ENCODE measurements around the gene KATNIP.

Gene KATNIP

DNA sequence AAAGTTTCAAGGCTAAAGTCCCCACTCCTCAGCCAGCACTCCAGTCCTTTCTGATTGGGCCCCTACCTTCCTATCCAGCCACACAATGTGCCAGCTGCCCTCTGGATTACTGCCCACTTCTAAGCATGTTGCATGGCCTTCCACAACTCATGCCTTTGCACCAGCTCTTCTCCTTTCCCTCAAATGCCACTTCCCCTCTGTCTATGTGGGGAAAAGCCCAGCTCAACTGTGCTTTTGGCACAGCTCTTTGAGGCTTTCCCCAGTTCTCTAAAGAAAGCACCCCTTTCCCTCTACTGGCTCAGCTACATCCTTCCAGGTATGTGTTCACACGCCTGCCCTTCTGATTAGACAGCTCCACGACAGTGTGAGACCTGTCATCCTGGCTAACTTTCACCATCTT, 18.8 kb upstream of the KATNIP start:
- no peak overlapping the region for H3K27ac ChIP-seq (ENCODE audit: extremely low read depth, low read depth, low read length)
- H3K4me3 ChIP-seq (ENCODE audit: low read depth, low read length) = no peak overlapping the region
- peak; percentile 23; the same call in 1 of the 2 replicates for TF ChIP-seq PRDM1 (tag by site-specific recombination; IDR thresholded peaks at IDR 0.05)
- no peak for TF ChIP-seq HOXC10 (CRISPR knock-in tag; IDR thresholded peaks at IDR 0.05)
- no peaks in the 10 kb centered on the region for H3K9me3 ChIP-seq (ENCODE audit: control insufficient read depth, insufficient read depth, low read depth, low read length)
- ChIA-PET POLR2A (interaction anchor here (1.0 kb wide), 1 partner anchor 19 kb away, joined by 3 read pairs; the partner anchor contains the start of genes GTF3C1 and KATNIP), CTCF (interaction anchor here (2.8 kb wide), 1 partner anchor 15 kb away, joined by 12 read pairs; no protein-coding TSS in a partner anchor)
- H3K4me1 ChIP-seq (ENCODE audit: control insufficient read depth, insufficient read depth, low read length) = no peaks in the 10 kb centered on the region
- H3K36me3 ChIP-seq (ENCODE audit: control insufficient read depth in 2 of 2, insufficient read depth in 1 of 2, low read length in 2 of 2) = peaks cover 38 to 98% of the 10 kb centered on the region in 2 experiments; a peak in 2 of 3 replicates

DNA sequence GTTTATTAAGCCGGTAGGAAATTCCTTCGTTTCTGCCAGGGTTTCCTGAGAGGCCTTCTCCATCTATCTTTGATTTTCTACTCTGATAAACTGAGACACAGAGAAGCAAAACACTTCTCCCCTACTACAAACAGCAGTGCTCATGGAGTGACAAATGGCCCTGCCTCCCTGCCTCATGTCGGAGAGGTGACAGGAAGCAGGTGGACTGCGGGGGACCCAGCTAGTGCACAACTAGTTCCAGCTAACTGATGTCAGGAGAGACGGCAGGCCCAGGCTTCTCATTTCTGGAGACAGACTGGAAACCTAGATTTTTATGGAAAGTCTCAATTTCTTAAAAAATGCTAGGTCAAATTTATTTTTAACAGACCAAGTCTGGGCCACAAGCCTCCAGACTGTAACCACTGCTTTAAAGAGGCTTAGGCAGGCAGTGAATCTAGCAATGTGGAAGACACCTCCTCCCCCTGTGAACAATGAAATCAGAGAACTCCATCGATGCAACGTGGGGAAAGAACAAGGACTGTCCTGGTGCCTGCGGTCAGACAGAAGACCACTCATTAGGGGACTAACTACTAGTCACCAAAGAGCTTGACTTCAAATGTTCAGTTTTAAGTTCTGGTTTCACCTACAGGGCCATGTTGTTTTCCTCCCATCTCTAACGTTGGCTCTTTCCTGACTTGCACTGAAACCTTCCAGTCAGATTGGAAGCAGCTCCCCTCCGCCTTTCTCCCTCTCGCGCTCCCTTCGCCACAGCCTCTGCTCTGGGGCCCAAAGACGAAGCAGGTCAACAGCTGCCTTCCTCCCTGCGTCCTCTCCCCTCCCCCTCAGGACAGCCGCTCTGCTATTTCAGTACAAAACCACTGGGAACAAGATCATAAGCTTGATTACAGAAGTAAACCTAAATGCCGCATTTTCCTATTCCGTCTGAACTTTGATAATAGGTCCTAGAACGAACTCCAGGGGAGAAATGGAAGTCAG, 17.8 kb upstream of the KATNIP start:
- H3K4me3 ChIP-seq (ENCODE audit: low read depth, low read length) = no peak overlapping the region
- H3K27ac ChIP-seq (ENCODE audit: extremely low read depth, low read depth, low read length) = no peak overlapping the region
- no peaks in the 10 kb centered on the region for H3K9me3 ChIP-seq (ENCODE audit: control insufficient read depth, insufficient read depth, low read depth, low read length)
- no peaks in the 10 kb centered on the region for H3K4me1 ChIP-seq (ENCODE audit: control insufficient read depth, insufficient read depth, low read length)
- no peak for TF ChIP-seq ZSCAN16 (tag by site-specific recombination; IDR thresholded peaks at IDR 0.05)
- TF ChIP-seq ZNF324 (tag by site-specific recombination; IDR thresholded peaks at IDR 0.05) = no peak
- TF ChIP-seq ZNF239 (tag by site-specific recombination; IDR thresholded peaks at IDR 0.05) = no peak
- TF ChIP-seq ZNF146 (tag by site-specific recombination; IDR thresholded peaks at IDR 0.05) = no peak
- no peak for TF ChIP-seq ZNF302 (tag by site-specific recombination; IDR thresholded peaks at IDR 0.05; ENCODE audit: low read depth)
- no peak for TF ChIP-seq ZNF423 (tag by site-specific recombination; IDR thresholded peaks at IDR 0.05)
- no peak for TF ChIP-seq ZNF2 (tag by site-specific recombination; IDR thresholded peaks at IDR 0.05)
- TF ChIP-seq WT1 (tag by site-specific recombination; IDR thresholded peaks at IDR 0.05) = no peak
- TF ChIP-seq ZNF16 (tag by site-specific recombination; IDR thresholded peaks at IDR 0.05; ENCODE audit: low read depth) = no peak
- TF ChIP-seq GLIS1 (tag by site-specific recombination; IDR thresholded peaks at IDR 0.05) = no peak
- TF ChIP-seq ZNF140 (tag by site-specific recombination; IDR thresholded peaks at IDR 0.05) = no peak
- TF ChIP-seq ZNF549 (tag by site-specific recombination; IDR thresholded peaks at IDR 0.05) = no peak
- no peak for TF ChIP-seq ZSCAN18 (tag by site-specific recombination; IDR thresholded peaks at IDR 0.05)
- TF ChIP-seq ZSCAN30 (tag by site-specific recombination; IDR thresholded peaks at IDR 0.05) = no peak
- ChIA-PET POLR2A (interaction anchor here (1.0 kb wide), 1 partner anchor 18 kb away, joined by 3 read pairs; the partner anchor contains the start of genes GTF3C1 and KATNIP), CTCF (interaction anchor here (0.6 to 2.8 kb wide), 2 partner anchors 12 to 16 kb away, joined by 3 to 12 read pairs; no protein-coding TSS in a partner anchor)
- H3K36me3 ChIP-seq (ENCODE audit: control insufficient read depth in 2 of 2, insufficient read depth in 1 of 2, low read length in 2 of 2) = peaks cover 40 to 98% of the 10 kb centered on the region in 2 experiments; a peak in 2 of 3 replicates

DNA sequence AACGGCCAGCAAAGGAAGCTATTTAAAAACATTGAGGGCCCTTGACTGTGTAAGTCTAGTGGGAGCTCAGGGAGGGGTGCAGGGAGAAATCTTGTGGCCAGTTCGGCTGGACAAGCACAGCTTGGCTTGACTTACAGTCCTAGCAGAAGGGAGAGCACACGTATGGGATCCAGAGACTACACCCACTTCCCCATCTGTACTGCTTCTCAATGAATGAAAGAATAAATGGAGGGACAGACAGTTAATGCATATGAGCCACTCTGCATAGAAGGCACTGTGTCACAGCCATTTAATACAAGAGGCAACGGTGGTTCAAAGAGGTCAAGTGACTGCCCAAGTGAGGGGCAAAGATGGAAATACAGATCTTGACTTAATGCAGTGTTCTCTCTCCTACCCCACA, 15.7 kb upstream of the KATNIP start:
- TF ChIP-seq ZNF747 (tag by site-specific recombination; IDR thresholded peaks at IDR 0.05) = no peak
- no peak for TF ChIP-seq ZNF175 (tag by site-specific recombination; IDR thresholded peaks at IDR 0.05)
- H3K4me1 ChIP-seq (ENCODE audit: control insufficient read depth, insufficient read depth, low read length) = no peaks in the 10 kb centered on the region
- CTCF ChIA-PET = interaction anchor here (1.0 kb wide), 1 partner anchor 10 kb away, joined by 3 read pairs; no protein-coding TSS in a partner anchor
- H3K36me3 ChIP-seq (ENCODE audit: control insufficient read depth in 2 of 2, insufficient read depth in 1 of 2, low read length in 2 of 2) = peaks cover 29 to 98% of the 10 kb centered on the region in 2 experiments; a peak in 2 of 3 replicates
- H3K27ac ChIP-seq (ENCODE audit: extremely low read depth, low read depth, low read length) = no peak overlapping the region
- no peaks in the 10 kb centered on the region for H3K9me3 ChIP-seq (ENCODE audit: control insufficient read depth, insufficient read depth, low read depth, low read length)
- POLR2A ChIA-PET = no interaction called here
- H3K4me3 ChIP-seq (ENCODE audit: low read depth, low read length) = no peak overlapping the region

All from HEK293 (cell line).